ENCODE measurements around the gene RAB35.
A peak's percentile ranks its signal among the peaks of the same experiment; 100 is the strongest.

RAB35 gene

DNA sequence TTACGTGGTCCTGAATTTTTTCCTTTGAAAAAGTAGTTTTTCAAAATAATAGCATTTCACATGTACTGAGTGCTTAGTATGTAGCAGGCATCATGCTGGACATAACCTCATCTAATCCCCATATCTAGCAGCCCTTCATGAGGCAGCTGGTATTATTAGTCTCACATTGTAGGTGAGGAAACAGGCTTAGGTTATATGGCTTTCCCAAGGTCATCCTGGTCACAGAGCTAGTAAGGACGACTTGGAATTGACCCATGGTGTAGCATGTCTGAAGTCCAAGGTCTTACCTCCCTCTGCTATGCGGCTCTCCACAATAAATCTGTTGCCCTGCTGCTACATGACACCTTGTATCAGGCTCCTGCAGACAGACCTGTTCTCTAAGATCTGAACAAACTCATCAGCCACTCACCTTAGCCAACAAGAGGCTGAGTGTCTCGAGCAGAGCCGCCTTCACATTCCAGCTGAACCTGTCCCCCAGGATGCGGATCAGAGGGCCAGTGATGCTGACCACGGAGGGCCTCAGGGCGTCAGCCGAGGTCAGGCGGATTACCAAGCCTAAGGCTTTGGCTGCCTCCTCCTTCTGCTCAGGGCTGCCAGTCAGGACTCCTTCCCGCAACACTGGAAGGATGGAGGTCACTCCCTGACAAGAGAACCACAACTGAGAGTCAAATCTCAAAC is 19.7 kb upstream of the RAB35 start:
- intact Hi-C loops (cut with DNase I), result no loop called here
- no peak for DNase-seq

DNA sequence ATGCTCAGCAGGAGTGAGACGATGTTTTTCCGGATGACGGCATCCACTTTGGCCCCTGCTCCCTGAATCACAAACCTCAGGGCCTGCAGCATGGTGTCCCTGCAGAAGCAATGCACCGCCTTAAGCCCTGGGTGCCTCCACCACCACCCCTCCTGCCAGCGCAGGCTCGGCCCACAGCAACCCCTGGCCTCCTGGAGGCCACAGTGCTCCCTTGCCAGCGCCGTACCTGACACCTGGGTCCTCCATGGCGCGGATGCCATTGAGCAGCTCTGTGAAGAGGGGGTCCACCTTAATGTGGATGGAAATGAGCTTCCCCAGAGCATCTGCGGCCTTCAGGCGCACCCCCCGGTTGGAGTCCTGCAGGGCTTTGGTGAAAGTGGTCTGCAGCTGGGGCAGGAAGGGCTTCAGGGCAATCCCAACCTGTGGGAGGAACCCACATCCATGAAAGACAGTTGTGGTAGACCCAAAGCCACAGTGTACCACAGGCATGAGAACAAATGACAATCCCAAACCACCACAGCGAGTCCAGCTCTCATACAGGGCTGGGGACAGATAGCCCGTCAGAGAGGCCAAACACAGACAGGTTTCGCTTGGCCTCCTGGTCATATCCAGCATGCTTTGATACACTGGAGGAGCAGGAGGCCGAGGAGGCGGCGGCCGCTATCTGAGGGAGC is 17.9 kb upstream of the RAB35 start:
- DNase-seq, result no peak
- intact Hi-C loops (cut with DNase I), result no loop called here

DNA sequence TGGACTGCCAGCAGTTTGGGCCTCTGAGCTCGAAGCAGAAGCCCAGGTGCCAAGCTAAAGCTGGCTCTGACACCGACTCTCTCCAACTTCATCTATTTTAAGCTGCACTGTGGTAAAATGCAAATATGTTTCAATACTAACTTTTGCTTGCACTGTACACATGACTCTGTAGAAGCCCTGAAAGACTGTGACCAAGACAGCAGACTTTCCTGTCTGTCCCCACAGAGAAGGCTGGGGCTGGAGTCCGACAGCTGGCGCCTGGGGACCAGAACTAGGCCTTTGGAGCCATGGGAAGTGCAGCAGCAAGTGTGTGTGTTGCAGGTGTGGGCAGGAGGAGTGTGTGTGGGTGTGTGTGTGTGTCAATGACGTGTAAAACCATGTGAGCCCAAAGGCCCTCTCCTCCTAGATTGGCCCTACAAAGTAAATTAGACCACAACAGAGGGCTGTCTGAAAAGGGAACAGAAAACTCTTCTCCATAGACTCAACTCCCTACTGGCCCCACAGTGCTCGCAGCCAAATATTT is 16.4 kb upstream of the RAB35 start:
- DNase-seq, result peak in 15 of 42 donors; percentile 3 to 62 (median 27)
- intact Hi-C loops (cut with DNase I), result no loop called here

DNA sequence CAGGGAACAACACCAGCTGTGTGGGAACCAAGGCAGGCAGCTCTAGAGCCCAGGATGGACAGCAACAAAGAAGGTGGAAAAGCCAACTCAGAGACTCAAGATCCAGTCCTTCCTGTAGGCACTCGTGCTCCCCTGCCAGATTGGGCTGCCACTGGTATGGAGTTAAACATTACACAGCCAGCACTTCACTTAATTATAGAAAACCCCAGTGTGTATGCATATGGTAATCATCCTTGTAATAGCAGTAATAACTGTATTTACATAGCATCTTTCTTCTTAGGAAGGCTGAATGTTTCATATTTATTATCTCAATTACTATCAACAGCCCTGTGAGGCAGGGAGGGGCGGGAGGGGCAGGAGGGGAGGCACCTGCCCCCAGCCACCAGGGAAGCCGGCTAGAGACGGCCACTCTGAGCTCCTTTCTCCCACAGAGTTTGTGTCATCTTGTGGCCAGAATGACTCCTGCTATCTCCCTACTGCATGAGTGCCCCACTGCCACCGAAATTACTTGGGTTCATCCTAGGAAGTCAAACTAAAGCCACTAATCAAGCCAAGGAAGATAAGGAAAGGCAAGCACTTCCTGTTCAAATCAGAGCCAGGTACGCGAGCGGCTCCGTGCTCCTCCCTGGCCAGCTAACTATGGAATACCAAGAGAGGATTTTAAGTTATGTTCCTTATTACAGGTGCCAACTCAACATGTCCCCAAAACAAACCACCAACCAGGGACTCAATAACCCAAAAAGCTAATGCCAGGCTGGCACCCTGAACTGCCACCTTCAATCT is 15.7 kb upstream of the RAB35 start:
- intact Hi-C loops (cut with DNase I), result no loop called here
- no peak for DNase-seq

DNA sequence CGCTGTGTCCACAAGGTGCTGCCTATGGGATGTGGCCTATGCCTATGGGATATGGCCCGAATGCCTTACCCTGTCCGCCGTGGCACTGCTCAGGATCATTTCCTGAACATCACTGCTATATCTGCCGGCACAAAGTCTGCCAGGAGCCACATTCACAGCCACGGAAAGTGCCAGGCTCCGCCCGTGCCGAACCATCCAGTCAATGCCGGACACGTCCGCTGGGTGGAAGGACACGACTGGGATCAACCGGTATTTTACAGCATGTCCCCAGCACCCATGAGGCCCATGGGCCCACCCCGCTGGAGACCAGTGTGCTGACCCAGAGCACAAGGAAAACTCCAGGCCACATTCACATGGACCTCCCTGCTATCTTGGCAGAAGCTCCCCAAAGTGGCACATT is 14.6 kb upstream of the RAB35 start:
- intact Hi-C loops (cut with DNase I), result no loop called here
- DNase-seq, result no peak

DNA sequence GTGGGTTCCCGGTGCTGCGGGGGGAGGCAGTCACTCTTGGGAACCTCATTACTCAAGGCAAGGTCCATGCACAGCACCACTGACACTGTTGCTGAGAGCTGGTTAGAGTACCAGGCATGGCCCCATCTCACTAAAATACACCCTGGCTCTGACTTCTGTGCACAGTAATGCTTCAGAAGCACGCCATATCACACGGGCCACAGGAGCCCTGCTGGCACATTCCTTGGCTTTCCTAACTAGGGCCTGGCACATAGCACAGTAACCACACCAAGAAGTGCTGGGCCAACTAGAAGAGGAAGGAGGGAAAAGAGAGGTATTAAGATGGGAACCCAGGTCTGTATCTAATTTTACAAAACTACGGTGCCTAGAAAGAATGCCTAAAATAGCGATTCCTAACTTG is 13.5 kb upstream of the RAB35 start:
- intact Hi-C loops (cut with DNase I), result no loop called here
- DNase-seq, result no peak

DNA sequence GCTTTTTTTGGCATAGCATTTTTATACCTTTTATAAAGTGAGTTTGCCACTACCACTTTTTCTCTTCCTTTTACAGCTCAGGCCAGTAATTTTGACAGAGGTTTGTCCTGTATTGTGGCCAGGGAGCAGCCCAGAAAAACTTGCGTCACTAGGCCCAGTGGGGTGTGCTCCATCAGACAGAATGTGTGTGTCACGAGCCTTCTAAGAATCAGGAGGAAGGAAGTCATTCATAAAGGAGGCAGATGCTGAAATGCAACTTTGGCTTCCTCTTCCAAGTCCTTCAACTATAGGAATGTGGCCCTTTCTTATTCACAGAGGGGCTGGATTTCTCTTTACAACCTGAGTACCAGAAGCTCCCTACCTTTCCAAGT is 10.1 kb upstream of the RAB35 start:
- peak in 8 of 42 donors; percentile 11 to 56 (median 31) for DNase-seq

DNA sequence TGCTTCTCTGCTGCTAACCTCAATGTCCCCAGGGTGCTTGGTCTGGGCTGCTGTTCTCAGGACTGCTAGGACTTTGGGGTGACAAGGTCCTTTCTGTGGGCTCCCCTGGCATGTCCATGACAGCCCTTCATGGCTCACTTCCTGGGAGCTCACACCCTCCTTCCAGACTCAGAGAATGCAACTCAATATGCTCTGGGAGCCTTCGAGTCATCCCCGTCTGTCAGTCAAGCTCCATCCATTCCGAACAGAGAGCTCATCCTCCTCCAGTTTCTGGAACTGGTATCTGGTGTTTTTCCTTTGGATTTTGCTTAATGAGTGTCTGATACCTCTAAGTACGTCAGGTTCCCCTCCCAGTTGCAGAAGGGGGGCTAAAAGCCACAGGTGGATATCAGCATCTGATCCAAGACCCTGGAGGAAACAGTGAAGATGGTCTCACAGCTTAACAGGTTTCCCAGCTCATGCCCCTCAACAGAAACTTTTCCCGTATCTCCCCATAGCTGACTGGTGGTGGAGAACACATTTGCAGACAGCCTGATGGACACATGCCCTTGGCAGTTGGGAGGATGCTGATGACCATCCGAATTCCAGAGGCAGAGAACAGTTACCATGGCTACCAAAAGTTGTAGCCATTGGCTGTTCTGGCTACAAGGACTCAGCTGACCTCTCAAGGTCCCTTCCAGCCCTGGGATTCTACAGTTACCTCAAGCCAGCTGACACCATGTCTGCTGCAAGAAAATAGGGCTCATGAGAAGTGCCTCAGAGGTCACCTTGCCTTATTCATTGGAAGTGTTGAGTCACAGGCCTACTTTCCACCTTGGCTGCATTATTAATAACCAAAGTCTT is 9.5 kb upstream of the RAB35 start:
- intact Hi-C loops (cut with DNase I), result no loop called here
- DNase-seq, result peak in 9 of 42 donors; percentile 12 to 60 (median 29)

More for the DNA sequence above, 10.1 kb upstream of the RAB35 start:
- intact Hi-C loops (cut with DNase I), result no loop called here

DNA sequence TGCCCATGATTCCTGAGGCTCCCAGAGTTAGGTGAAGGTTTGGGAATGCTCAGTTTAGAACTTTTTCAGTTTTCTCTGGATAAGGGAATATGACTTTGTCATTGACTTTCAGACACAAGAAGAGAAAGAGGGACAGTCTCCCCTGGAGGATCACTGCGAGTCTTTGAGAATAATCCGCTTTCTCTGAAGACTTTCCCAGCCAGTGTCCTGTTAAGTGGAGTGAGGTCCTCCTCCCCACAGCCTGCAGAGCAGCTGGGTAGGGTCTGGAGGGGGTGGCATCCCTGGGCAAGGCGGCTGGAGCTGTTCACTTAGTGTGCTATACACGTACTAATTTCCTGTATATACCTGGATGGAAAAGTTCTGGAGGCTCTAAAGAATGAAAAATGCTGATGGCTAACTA is 8.5 kb upstream of the RAB35 start:
- no peak for DNase-seq
- intact Hi-C loops (cut with DNase I), result no loop called here

DNA sequence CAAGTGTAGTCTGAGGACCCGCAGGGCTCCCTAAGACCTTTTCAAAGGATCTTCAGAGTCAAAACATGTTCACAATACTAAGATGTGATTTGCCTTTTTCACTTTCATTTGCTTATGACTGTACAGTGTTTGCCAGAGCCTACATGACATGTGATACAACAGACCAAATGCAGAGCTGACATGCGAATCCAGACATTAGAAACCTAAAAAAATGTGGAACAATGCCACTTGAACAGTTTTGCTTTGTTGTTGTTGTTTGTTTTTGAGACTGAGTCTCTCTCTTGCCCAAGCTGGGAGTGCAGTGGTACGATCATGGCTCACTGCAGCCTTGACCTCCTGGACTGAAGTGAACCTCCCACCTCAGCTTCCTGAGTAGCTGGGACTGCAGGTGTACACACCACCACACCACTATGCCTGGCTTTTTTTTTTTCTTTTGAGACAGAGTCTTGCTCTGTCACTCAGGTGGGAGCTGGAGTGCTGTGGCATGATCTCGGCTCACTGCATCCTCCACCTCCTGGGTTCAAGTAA is 5.3 kb upstream of the RAB35 start:
- DNase-seq, result no peak
- intact Hi-C loops (cut with DNase I), result no loop called here

DNA sequence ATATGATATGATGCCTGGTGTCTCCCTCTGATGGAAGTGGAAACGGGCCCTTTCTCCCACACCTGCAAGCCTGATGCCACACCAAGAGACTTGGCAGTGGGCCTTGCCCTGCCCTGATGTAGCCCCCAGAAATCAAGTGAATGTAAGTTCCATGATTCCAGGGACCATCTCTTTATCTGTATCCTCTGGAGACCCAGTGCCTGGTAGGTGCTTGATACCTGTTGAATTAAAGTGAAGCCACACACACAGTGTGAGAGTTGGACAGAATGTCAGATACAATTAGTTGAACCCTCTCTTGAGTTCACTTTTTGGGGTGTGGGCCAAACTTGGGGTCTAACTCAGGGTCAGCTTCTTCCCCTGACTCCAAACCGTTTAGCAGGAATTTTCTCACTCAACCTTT is 4.8 kb upstream of the RAB35 start:
- intact Hi-C loops (cut with DNase I), result no loop called here
- no peak for DNase-seq

DNA sequence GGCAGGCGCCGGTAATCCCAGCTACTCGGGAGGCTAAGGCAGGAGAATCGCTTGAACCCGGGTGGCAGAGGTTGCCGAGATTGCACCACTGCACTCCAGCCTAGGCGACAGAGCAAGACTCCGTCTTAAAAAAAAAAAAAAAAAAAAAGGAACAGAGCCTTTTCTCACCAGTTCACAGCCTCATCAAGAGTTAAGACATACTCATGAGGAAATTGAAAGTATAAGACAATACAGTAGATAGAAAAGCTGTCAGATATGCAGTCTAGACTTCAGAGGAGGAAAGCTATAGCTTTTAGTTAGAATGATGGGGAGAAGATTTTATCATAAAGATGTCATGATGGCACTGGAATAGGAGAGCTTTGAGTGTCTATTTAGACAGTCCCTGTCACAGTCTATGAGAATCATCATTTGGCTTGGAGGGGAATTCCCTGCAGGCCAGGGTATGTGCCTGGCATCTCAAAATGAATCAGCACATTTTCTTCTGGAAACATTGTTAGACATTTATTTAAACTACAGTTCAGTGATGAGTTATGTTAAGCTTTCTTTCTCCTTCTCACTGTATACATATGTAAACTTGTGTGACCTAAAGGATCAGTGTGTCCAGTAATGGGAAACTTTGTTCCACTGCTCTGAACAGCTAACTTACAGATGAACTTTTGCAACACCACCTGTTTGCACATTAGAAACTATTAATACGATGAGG is 2.9 kb upstream of the RAB35 start:
- intact Hi-C loops (cut with DNase I), result loop anchor here (10.0 kb wide), 1 partner anchor 75 kb away; the partner anchor contains the start of gene GCN1
- DNase-seq, result no peak

DNA sequence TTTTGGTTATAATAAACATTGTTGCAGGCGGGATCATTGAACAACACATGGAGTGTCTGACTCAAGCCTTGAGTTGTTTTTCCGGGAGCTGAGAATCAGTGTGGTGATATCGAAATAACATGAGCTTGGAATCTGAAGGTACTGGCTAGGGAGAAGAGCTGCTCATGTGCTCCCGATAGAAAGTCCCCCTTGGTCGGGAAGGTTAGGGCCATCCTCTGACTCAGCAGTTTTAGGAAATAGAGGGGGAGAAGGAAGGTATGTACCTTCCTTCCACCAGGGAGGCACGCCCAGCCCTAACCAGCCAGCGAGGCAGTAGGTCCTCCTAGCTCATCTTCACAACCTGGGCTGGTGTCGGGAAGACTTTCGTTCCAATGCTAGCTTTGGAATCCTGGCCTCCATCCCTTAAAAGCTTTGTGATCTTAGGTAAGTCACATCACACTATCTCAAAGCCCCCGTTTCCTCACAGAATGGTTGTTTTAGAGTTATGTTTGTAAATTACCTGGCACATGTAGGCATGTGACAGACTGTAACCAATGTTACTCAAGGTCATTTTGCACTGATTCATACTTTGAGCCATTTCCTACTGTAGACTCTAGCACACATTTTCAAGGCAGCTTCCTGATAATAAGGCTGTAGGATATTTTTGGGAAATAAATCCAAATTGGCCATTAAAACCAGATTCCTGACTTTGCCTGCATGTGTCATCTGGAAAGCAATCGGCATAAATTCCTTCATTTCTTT is 1.9 kb upstream of the RAB35 start:
- DNase-seq, result no peak
- intact Hi-C loops (cut with DNase I), result loop anchor here (10.0 kb wide), 1 partner anchor 76 kb away; the partner anchor contains the start of gene GCN1

DNA sequence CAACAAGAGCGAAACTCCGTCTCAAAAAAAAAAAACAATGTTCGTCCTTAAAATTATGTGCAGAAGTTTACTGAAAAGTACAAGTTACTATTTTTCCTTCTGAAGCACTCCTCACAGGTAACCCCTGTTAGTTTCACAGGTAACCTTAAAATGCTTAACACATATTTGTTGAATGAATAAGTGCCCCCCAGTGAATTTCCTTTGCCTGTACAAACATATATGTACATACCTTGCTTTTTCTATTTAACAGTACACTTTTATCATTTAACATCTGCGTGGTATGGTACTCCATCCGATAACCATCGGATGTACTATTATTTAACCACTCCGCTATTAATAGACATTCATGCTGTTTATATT is 1.4 kb upstream of the RAB35 start:
- intact Hi-C loops (cut with DNase I), result loop anchor here (10.0 kb wide), 1 partner anchor 77 kb away; the partner anchor contains the start of gene GCN1
- DNase-seq, result no peak

DNA sequence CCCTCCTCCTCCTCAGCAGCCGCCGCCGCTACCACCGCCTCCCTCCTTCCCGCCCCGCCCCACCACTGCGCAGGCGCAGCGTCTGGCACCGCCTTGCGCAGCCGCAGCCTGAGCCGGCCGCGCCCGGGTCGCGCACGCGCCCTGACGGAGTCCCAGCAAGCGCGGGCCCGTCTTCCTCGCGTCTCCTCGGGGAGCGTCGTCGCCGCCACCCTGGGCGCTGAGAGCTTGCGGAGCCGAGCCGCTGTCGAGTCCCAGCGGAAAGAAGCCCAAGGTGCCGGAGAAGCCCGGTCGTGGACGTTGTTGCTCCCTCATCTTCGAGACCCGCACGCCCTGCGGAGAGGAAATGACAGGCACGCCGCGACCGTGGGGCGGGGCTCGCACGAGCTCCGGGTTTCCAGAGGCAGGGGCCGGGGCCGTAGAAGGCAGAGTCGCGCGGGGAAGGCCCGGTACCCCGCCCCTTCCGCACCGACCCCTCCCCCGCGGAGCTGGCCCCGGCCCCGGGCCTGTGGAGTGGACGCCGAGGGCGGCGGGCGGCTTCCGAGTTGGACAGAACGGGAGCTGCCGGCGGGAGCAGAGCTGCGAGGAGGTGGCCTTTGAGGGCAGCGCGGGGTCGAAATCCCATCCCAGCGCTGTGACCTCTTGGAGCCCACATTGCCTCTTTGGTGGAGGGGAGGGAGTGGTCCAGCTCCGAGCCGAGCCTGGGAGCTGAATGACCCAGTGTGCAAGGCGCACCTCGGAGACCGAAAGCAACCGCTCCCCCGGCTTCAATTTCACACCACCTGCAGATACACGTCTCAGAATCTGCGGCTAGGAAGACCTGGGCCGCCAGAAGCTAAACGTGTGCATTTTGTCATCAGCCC is 469 bp upstream of the RAB35 start:
- intact Hi-C loops (cut with DNase I), result loop anchor here (10.0 kb wide), 1 partner anchor 78 kb away; the partner anchor contains the start of gene GCN1
- peak; percentile 44 to 96 (median 92) for DNase-seq

DNA sequence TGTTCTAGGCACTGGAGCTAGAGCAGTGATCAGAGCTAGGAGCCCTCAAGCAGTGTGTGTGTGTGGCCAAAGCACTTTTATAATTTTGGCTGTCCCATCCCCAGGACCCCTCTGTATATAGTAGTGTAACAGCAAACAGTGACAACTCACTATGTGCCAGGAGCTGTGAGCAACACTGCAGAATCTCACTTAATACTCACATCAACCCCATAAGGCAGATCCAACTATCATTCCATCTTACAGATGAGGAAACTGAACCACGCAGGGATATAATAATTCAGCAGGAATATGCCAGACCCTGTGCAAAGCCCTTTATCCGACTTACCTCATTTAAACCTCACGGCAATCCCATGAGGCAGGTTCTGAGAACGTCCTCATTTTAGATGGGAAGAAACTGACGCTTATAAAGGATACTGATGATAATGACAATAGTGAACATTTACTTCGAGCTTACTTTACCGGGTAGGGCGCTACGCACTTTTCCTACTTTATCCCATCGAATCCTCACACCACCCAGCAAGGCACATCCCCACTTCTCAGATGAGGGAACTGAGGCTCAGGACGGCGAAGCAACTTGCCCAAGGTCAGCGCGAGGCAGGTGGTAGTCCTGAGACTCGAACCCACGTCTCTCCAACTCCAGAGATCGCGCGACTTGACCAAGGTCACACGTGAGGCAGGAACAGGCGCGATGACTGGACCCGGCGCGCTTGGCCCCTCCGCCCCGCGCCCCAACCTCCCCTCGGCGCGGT is 687 bp downstream of the RAB35 start:
- intact Hi-C loops (cut with DNase I), result loop anchor here (10.0 kb wide), 1 partner anchor 79 kb away; the partner anchor contains the start of gene GCN1
- DNase-seq, result peak in 5 of 42 donors; percentile 4 to 34 (median 28)

Measured in head of caudate nucleus (tissue), 42 donors.